Stimulated activated CD8-positive, alpha-beta memory T cell treated with anti-CD3 and anti-CD28 coated beads, Interleukin-4, amount 100 ng/mL, for 1 hour (primary cell): ENCODE data around the gene OR1B1.
"Not testable (repeated sequence)": the region's sequence is repeated elsewhere in the genome, so short reads cannot be mapped to it uniquely, and the experiment has no call there.

Experiments
- DNase-seq, 2 donors: peaks; one replicate each; pipeline ENCODE4 v3.0.0-alpha.2; 2020; ENCODE audit warnings: low read depth in 2 of 2, low spot score in 1 of 2

The OR1B1 gene

GRCh38 chr9:122657527-122657926 lies at the start of gene OR1B1:
Gene OR1B1, minus strand, starts transcription at chr9:122657627.
- DNase-seq = no peak

- no peak for DNase-seq
These were observed 38.3 kb upstream of the OR1B1 start for GRCh38 chr9:122695696-122696095.

- no peak for DNase-seq
These were observed 27.4 kb upstream of the OR1B1 start for GRCh38 chr9:122684851-122685250.

GRCh38 chr9:122672481-122672880 lies 15.1 kb upstream of the OR1B1 start:
- no peak for DNase-seq

GRCh38 chr9:122661416-122661815 lies 4.0 kb upstream of the OR1B1 start, which contains the start of gene OR1L1:
Gene OR1L1, plus strand, starts transcription at chr9:122661716. Its CDS starts 0 bp downstream, at chr9:122661716.
- no peak for DNase-seq

- no peak for DNase-seq
These were observed 1.0 kb downstream of the OR1B1 start for GRCh38 chr9:122656378-122656777.

GRCh38 chr9:122642226-122642625 lies 15.2 kb downstream of the OR1B1 start:
- no peak for DNase-seq

- no peak for DNase-seq
These were observed 37.4 kb downstream of the OR1B1 start for GRCh38 chr9:122619996-122620395.

GRCh38 chr9:122614362-122614761 lies 43.1 kb downstream of the OR1B1 start, which contains the start of gene OR1Q1:
Gene OR1Q1, plus strand, starts transcription at chr9:122614738. Its CDS starts 0 bp downstream, at chr9:122614738.
- DNase-seq = no peak

GRCh38 chr9:122609804-122610203 lies 47.6 kb downstream of the OR1B1 start:
- no peak for DNase-seq

- DNase-seq = no peak
These were observed 50.8 kb downstream of the OR1B1 start for GRCh38 chr9:122606587-122606986.

GRCh38 chr9:122605691-122606090 lies 51.7 kb downstream of the OR1B1 start:
- no peak for DNase-seq

- DNase-seq = not testable (repeated sequence)
These were observed 74.1 kb downstream of the OR1B1 start, which contains the start of gene OR1L8 for GRCh38 chr9:122583284-122583683. Gene OR1L8, minus strand, starts transcription at chr9:122583384. Its CDS starts 14,907 bp downstream, at chr9:122568477.

- DNase-seq = no peak
These were observed 77.1 kb downstream of the OR1B1 start for GRCh38 chr9:122580360-122580759.

- no peak for DNase-seq
These were observed 77.6 kb downstream of the OR1B1 start for GRCh38 chr9:122579874-122580273.
